Subcutaneous adipose tissue (tissue), 4 donors: ENCODE measurements around the gene ESRRB. TPM values are rescaled to one million over a fixed set of nuclear protein-coding genes. Genes with fewer than 3 reads are reported as not detected.

Experiments used
- total RNA-seq, 4 donors: library from RNA; depleted of rRNA; stranded (reverse); fragments of >200 nt; gene quantifications; one replicate each; pipeline ENCODE4 v1.1.0, GENCODE V29; 2016
- TF ChIP-seq, protein P1 (sequence below): fragments of 450-650 bp; IDR thresholded peaks from one replicate; pipeline ENCODE4 v1.5.1; 2016; ENCODE audit warnings: low read depth, mild to moderate bottlenecking, control low read depth, antibody characterized with exemption, moderate library complexity

ESRRB gene
- total RNA-seq, 4 donors from 2014 or later = 0.17 TPM; not detected in 3

DNA sequence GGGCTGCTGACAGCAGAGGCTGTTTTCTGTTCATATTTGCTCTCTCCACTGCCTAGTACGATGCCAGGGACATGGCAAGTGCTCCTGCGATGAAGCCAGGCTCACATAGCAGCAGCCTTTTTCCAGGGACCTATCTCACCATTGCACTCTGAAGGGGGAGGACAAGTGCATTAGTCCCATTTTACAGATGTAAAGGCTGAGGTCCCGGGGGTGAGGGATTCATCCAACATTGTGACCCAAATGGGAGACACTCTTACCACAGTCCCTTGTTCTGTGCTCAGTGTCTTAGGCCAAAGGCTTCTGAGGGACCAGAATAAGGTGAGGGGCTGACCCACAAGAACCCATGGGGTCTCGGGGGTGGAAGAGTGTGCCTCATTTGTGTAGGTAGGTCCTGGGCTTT, 21.6 kb upstream of the ESRRB start:
- TF ChIP-seq, protein P1, sequence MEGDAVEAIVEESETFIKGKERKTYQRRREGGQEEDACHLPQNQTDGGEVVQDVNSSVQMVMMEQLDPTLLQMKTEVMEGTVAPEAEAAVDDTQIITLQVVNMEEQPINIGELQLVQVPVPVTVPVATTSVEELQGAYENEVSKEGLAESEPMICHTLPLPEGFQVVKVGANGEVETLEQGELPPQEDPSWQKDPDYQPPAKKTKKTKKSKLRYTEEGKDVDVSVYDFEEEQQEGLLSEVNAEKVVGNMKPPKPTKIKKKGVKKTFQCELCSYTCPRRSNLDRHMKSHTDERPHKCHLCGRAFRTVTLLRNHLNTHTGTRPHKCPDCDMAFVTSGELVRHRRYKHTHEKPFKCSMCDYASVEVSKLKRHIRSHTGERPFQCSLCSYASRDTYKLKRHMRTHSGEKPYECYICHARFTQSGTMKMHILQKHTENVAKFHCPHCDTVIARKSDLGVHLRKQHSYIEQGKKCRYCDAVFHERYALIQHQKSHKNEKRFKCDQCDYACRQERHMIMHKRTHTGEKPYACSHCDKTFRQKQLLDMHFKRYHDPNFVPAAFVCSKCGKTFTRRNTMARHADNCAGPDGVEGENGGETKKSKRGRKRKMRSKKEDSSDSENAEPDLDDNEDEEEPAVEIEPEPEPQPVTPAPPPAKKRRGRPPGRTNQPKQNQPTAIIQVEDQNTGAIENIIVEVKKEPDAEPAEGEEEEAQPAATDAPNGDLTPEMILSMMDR = no peak

DNA sequence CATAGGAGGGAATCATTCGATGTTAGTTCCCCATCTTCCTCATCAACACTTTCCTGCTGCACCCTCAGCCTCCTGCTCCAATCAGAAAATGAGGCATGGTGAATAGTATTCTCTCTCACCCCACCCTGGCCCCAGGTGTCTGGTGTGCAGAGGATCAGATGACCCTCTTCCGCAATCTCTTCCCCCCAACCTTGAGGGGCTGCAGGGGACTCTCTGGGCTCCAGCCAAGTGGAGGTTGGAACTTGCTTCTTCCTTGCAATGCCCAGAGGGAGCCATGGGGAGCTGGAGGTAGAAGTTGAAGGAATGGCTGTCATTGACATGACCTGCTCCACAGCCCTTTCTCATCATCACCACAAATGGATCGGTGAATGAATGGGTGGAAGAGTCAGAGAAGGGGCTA, 20.2 kb upstream of the ESRRB start:
- TF ChIP-seq, protein P1 = no peak

DNA sequence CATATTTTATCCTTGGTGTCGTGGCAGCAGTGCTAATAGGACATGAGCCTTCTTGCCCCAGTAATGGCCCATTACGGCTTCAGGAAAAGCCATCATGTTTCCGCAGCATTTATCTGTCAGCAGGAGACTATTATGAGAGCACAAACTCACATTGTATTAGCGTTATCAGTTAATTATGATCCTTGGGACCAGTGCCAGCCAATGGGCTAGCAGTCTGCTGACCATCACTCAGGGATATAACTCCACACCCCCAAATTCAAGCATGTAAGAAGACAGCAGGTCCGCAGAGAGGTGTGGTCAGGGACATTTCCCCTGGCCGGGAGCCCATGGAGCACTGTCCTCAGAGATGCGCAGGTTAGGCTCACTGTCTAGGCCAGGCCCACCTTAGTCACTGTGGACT, 4.9 kb upstream of the ESRRB start:
- TF ChIP-seq, protein P1 = no peak

DNA sequence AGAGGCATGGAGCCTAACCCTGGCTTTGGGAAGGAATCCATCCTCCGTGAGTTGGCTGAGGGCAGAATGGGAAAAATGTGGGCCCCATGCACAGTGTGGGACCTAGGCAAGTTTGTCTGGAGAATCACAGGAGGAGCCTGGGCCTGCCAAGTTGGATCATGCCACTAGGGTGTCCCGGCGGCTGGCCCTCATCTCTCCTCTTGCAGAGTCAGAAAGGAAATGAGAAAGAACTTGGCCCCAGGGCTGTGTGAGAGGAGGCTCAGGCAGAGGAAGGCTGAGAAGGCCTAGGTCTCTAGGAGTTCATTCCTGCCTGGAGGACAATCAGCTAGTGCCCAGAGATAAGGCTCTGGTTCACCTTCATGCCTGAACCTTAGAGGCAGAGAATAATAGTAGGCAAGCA, 2.5 kb upstream of the ESRRB start:
- TF ChIP-seq, protein P1 = no peak

DNA sequence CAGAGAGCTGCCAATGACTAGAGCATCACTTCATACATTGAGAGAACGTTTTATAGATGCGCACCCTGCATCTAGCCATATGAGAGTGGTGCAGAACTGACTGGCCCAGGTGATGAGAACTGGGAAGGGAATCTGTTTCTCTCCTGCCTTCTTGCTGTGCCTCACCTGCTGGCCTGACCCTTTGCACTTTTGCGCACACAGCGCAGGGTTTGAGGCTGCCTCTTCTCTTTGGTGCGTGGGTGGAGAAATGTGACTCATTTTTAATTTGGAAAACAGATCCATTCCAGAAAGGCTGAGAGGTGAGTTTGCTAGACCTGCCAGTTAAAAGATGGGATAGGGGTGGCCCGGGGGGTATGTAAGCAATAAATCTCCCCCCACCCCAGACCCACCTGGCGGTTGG, 453 bp upstream of the ESRRB start:
- TF ChIP-seq, protein P1 = no peak

DNA sequence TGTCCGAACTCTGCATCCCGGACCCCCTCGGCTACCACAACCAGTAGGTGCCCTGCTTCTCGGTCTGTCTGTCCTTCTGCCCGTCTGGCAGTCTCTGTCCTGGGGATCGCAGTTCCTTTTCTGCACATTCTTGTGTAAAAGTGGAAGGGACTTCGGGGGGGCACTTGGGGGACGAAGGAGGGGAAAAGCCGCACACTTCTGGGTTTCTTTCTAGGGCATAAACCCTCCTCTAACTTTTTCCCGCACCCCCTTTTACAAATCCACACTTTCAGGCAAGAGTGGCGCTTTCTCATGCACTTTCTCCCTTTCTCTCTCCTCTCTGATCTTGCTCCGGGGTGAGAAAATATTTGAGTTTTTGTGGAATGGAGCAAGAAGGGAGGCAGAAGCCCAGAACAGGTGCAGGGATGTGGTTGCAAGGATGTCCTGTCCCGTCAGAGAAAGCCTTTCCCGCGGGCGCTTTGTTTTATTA, 506 bp downstream of the ESRRB start:
- TF ChIP-seq, protein P1 = no peak

DNA sequence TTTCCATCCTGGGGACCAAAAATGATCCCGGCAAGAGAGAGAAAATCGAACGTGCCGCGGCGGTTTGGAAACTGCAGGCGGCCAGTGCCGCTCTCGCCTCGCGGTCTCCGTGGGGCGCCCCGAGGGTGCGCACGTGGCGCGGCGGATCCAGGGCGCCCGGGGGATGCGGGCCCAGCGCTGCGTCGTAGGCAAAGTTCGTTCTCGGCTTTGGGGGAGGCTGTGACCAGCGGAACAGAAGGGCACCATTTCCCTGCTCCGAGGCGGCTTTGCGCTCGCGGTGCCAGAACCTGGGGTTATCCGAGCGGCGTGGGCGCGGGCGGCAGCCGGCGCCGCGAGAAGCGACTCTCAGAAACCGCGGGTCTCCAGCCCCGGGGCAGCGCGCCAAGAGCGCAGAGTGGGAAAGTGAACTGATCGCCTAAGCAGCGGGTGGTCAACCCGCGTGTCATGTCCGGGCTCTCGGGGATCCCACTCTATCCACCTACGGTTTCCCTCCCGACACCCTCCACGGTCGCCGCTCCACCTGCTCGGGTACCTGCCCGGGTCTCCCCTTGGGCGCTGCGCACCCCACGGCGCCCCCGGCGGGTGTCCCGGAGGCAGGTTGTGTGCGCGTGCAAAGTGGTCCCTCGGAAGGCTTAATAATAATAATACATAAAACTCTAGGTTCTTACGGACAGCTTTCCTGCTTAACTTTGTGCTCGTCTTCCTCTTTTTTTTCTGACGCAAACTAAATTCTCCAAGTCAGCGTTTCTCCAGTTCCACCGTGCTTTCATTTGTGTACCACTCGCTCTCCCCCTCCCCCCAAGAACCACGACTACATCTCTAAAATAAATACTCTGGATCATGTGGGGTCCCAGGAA, 1.2 kb downstream of the ESRRB start:
- TF ChIP-seq, protein P1 = no peak
